ENCODE results near the gene RPS6KC1.

- TF ChIP-seq, protein P1, sequence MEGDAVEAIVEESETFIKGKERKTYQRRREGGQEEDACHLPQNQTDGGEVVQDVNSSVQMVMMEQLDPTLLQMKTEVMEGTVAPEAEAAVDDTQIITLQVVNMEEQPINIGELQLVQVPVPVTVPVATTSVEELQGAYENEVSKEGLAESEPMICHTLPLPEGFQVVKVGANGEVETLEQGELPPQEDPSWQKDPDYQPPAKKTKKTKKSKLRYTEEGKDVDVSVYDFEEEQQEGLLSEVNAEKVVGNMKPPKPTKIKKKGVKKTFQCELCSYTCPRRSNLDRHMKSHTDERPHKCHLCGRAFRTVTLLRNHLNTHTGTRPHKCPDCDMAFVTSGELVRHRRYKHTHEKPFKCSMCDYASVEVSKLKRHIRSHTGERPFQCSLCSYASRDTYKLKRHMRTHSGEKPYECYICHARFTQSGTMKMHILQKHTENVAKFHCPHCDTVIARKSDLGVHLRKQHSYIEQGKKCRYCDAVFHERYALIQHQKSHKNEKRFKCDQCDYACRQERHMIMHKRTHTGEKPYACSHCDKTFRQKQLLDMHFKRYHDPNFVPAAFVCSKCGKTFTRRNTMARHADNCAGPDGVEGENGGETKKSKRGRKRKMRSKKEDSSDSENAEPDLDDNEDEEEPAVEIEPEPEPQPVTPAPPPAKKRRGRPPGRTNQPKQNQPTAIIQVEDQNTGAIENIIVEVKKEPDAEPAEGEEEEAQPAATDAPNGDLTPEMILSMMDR (conservative IDR thresholded peaks at IDR 0.05): no peak
- TF ChIP-seq EZH2 (IDR thresholded peaks at IDR 0.05; ENCODE audit: low read depth): no peak
Measured at GRCh38 chr1:213110349-213111300, 59.6 kb downstream of the RPS6KC1 start.

All from PC-9 (cell line).